ENCODE measurements around the gene VDAC1.

Gene VDAC1

GRCh38 chr5:133990396-133990795, 14.4 kb downstream of the VDAC1 start:
- TF ChIP-seq CTCF (IDR thresholded peaks at IDR 0.05) = no peak

- no peak for TF ChIP-seq CTCF (IDR thresholded peaks at IDR 0.05)
These were observed 19.1 kb downstream of the VDAC1 start for GRCh38 chr5:133985540-133986180.

- TF ChIP-seq CTCF (IDR thresholded peaks at IDR 0.05) = no peak
These were observed 21.1 kb downstream of the VDAC1 start for GRCh38 chr5:133983674-133984073.

GRCh38 chr5:133981714-133982113, 23.1 kb downstream of the VDAC1 start:
- no peak for TF ChIP-seq CTCF (IDR thresholded peaks at IDR 0.05)

- TF ChIP-seq CTCF (IDR thresholded peaks at IDR 0.05) = no peak
These were observed 24.1 kb downstream of the VDAC1 start for GRCh38 chr5:133980652-133981051.

- TF ChIP-seq CTCF (IDR thresholded peaks at IDR 0.05) = no peak
These were observed 25.8 kb downstream of the VDAC1 start for GRCh38 chr5:133978943-133979342.

- TF ChIP-seq CTCF (IDR thresholded peaks at IDR 0.05) = no peak
These were observed 26.9 kb downstream of the VDAC1 start for GRCh38 chr5:133977858-133978257.

Measured in LNCAP (cell line).